Measurements from ENCODE around the gene MSANTD3. TPM values are rescaled to one million over a fixed set of nuclear protein-coding genes. Genes with fewer than 3 reads are reported as not detected.
A peak's percentile ranks its signal among the peaks of the same experiment; 100 is the strongest.

Gene MSANTD3
- total and polyA plus RNA-seq, 2 of the 13 experiments (the other 11 are each of a cell fraction or from before 2014, with no cell fraction given), result 10.1 to 19.2 TPM

DNA sequence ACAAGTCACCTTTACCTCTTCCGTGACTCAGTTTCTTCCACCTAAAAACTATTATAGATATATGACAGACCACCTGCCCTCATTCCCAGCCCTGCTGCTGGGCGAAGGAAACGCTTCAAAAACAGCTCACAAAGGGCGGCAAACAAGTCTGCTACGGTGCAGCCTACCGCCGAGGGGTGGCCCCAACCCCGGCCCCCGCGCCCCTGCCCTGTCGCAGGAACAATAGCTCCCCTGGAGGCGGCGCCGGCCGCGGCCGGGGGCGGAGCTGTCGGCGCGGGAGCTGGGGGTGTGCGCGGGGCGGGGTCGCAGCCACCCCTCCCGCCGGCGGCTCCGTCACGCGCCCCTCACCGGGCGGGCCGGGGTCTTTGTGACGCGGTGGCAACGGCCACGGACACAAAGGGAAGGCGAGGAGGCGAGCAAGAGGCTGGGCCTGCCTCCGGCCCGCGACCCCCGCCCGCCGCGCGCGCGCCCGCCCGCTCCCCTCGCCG lies 45.9 kb downstream of the MSANTD3 start, which contains the start of gene TMEFF1 (continued):
- TF ChIP-seq, protein P1, sequence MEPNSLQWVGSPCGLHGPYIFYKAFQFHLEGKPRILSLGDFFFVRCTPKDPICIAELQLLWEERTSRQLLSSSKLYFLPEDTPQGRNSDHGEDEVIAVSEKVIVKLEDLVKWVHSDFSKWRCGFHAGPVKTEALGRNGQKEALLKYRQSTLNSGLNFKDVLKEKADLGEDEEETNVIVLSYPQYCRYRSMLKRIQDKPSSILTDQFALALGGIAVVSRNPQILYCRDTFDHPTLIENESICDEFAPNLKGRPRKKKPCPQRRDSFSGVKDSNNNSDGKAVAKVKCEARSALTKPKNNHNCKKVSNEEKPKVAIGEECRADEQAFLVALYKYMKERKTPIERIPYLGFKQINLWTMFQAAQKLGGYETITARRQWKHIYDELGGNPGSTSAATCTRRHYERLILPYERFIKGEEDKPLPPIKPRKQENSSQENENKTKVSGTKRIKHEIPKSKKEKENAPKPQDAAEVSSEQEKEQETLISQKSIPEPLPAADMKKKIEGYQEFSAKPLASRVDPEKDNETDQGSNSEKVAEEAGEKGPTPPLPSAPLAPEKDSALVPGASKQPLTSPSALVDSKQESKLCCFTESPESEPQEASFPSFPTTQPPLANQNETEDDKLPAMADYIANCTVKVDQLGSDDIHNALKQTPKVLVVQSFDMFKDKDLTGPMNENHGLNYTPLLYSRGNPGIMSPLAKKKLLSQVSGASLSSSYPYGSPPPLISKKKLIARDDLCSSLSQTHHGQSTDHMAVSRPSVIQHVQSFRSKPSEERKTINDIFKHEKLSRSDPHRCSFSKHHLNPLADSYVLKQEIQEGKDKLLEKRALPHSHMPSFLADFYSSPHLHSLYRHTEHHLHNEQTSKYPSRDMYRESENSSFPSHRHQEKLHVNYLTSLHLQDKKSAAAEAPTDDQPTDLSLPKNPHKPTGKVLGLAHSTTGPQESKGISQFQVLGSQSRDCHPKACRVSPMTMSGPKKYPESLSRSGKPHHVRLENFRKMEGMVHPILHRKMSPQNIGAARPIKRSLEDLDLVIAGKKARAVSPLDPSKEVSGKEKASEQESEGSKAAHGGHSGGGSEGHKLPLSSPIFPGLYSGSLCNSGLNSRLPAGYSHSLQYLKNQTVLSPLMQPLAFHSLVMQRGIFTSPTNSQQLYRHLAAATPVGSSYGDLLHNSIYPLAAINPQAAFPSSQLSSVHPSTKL (CRISPR knock-in tag; IDR thresholded peaks at IDR 0.05), result no peak
- TF ChIP-seq, protein P2, sequence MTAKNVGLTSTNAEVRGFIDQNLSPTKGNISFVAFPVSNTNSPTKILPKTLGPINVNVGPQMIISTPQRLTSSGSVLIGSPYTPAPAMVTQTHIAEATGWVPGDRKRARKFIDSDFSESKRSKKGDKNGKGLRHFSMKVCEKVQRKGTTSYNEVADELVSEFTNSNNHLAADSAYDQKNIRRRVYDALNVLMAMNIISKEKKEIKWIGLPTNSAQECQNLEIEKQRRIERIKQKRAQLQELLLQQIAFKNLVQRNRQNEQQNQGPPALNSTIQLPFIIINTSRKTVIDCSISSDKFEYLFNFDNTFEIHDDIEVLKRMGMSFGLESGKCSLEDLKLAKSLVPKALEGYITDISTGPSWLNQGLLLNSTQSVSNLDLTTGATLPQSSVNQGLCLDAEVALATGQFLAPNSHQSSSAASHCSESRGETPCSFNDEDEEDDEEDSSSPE (CRISPR knock-in tag; IDR thresholded peaks at IDR 0.05), result peak; percentile 37; the same call in 1 of the 2 replicates
- TF ChIP-seq SETDB1 (CRISPR knock-in tag; IDR thresholded peaks at IDR 0.05; ENCODE audit: borderline replicate concordance) (no peak), EP300 (IDR thresholded peaks at IDR 0.05; ENCODE audit: low read depth in 2 of 2, low read length in 2 of 2) (no peak), EP300 (CRISPR knock-in tag; IDR thresholded peaks at IDR 0.05; ENCODE audit: borderline replicate concordance) (no peak), ZNF674 (CRISPR knock-in tag; IDR thresholded peaks at IDR 0.05; ENCODE audit: low read depth) (no peak), HHEX (CRISPR knock-in tag; IDR thresholded peaks at IDR 0.05) (no peak), SIX1 (CRISPR knock-in tag; IDR thresholded peaks at IDR 0.05; ENCODE audit: borderline replicate concordance) (no peak), MAZ (IDR thresholded peaks at IDR 0.05; ENCODE audit: borderline replicate concordance, low read depth, low read length) (0 out of 2 replicates have a peak, but pooled peaks have one; percentile 24), MAZ (CRISPR knock-in tag; IDR thresholded peaks at IDR 0.05; ENCODE audit: low read depth) (0 out of 2 replicates have a peak, but pooled peaks have one; percentile 15), TBL1XR1 (IDR thresholded peaks at IDR 0.05; ENCODE audit: borderline replicate concordance, low read length, partially characterized antibody) (no peak), SIX4 (CRISPR knock-in tag; IDR thresholded peaks at IDR 0.05) (no peak), MAFG (CRISPR knock-in tag; IDR thresholded peaks at IDR 0.05) (no peak), ZNF841 (CRISPR knock-in tag; IDR thresholded peaks at IDR 0.05; ENCODE audit: borderline replicate concordance) (no peak), SRY (CRISPR knock-in tag; IDR thresholded peaks at IDR 0.05) (0 out of 2 replicates have a peak, but pooled peaks have one; percentile 10), MIER2 (CRISPR knock-in tag; IDR thresholded peaks at IDR 0.05) (no peak)
- TF ChIP-seq, protein P3, sequence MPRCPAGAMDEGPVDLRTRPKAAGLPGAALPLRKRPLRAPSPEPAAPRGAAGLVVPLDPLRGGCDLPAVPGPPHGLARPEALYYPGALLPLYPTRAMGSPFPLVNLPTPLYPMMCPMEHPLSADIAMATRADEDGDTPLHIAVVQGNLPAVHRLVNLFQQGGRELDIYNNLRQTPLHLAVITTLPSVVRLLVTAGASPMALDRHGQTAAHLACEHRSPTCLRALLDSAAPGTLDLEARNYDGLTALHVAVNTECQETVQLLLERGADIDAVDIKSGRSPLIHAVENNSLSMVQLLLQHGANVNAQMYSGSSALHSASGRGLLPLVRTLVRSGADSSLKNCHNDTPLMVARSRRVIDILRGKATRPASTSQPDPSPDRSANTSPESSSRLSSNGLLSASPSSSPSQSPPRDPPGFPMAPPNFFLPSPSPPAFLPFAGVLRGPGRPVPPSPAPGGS (CRISPR knock-in tag; IDR thresholded peaks at IDR 0.05), result no peak
- TF ChIP-seq, protein P4, sequence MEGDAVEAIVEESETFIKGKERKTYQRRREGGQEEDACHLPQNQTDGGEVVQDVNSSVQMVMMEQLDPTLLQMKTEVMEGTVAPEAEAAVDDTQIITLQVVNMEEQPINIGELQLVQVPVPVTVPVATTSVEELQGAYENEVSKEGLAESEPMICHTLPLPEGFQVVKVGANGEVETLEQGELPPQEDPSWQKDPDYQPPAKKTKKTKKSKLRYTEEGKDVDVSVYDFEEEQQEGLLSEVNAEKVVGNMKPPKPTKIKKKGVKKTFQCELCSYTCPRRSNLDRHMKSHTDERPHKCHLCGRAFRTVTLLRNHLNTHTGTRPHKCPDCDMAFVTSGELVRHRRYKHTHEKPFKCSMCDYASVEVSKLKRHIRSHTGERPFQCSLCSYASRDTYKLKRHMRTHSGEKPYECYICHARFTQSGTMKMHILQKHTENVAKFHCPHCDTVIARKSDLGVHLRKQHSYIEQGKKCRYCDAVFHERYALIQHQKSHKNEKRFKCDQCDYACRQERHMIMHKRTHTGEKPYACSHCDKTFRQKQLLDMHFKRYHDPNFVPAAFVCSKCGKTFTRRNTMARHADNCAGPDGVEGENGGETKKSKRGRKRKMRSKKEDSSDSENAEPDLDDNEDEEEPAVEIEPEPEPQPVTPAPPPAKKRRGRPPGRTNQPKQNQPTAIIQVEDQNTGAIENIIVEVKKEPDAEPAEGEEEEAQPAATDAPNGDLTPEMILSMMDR (CRISPR knock-in tag; IDR thresholded peaks at IDR 0.05), result 0 out of 2 replicates have a peak, but pooled peaks have one; percentile 16
- TF ChIP-seq, protein P5, sequence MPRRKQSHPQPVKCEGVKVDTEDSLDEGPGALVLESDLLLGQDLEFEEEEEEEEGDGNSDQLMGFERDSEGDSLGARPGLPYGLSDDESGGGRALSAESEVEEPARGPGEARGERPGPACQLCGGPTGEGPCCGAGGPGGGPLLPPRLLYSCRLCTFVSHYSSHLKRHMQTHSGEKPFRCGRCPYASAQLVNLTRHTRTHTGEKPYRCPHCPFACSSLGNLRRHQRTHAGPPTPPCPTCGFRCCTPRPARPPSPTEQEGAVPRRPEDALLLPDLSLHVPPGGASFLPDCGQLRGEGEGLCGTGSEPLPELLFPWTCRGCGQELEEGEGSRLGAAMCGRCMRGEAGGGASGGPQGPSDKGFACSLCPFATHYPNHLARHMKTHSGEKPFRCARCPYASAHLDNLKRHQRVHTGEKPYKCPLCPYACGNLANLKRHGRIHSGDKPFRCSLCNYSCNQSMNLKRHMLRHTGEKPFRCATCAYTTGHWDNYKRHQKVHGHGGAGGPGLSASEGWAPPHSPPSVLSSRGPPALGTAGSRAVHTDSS (CRISPR knock-in tag; conservative IDR thresholded peaks at IDR 0.05), result no peak
- TF ChIP-seq, protein P6, sequence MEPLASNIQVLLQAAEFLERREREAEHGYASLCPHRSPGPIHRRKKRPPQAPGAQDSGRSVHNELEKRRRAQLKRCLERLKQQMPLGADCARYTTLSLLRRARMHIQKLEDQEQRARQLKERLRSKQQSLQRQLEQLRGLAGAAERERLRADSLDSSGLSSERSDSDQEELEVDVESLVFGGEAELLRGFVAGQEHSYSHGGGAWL (CRISPR knock-in tag; IDR thresholded peaks at IDR 0.05), result no peak
